ENCODE data around the gene CARD19. TPM values are rescaled to one million over a fixed set of nuclear protein-coding genes. Genes with fewer than 3 reads are reported as not detected.
A peak's percentile ranks its signal among the peaks of the same experiment; 100 is the strongest.

The CARD19 gene
- total and polyA plus RNA-seq, 8 donors: 16.9 to 43.0 (median 23.1) TPM

DNA sequence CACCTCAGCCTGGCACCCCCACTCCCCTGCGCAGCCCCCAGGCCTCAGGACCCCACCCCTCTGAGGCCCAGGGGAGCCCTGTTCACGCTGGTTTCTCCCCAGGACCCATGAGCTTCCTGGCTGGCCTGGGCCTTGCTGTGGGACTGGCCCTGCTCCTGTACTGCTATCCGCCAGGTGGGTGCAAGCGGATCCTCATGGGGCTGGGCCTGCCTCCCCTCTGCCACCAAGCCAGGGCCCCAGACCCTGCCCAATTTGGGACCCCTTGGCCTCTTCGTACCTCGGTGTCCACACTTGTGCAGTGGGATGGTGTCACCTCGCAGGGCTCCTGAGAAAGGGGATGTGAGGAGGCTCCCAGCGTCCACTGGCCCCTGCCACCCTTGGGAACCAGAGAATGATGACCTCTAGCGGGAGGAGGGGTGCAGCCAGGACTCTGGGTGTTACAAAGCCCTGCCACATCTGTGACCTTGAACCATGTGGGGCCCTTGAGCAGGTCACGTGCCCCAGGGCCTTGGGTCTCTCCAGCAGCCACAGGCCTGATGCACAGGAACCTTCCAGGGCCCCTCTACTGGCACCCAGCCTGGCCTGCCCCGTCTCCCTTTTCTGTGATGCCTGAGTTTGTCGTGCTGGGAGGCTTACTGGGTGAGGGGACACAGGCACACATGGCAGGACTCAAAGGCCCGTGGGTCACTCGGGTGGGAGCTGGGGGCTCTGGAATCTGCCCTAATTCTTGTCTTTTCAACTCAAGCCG, 16.3 kb downstream of the CARD19 start:
- Histone ChIP-seq H3K9me3 (no peaks in the 10 kb centered on the region), H3K27ac (peak overlapping the region in 1 of 2 donors; percentile 90), H3K27me3 (no peaks in the 10 kb centered on the region), H3K4me3 (peak overlapping the region in 1 of 2 donors; percentile 11), H3K4me1 (peaks cover 0 to 88% of the 10 kb centered on the region in 2 donors), H3K36me3 (peaks cover 0 to 57% of the 10 kb centered on the region in 2 donors)
- TF ChIP-seq, protein P1, sequence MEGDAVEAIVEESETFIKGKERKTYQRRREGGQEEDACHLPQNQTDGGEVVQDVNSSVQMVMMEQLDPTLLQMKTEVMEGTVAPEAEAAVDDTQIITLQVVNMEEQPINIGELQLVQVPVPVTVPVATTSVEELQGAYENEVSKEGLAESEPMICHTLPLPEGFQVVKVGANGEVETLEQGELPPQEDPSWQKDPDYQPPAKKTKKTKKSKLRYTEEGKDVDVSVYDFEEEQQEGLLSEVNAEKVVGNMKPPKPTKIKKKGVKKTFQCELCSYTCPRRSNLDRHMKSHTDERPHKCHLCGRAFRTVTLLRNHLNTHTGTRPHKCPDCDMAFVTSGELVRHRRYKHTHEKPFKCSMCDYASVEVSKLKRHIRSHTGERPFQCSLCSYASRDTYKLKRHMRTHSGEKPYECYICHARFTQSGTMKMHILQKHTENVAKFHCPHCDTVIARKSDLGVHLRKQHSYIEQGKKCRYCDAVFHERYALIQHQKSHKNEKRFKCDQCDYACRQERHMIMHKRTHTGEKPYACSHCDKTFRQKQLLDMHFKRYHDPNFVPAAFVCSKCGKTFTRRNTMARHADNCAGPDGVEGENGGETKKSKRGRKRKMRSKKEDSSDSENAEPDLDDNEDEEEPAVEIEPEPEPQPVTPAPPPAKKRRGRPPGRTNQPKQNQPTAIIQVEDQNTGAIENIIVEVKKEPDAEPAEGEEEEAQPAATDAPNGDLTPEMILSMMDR (IDR thresholded peaks at IDR 0.05): no peak
- DNase-seq (peak in 2 of 4 donors; percentile 48 to 81), ATAC-seq (no peak)
- intact Hi-C loops (cut with DNase I): no loop called here

DNA sequence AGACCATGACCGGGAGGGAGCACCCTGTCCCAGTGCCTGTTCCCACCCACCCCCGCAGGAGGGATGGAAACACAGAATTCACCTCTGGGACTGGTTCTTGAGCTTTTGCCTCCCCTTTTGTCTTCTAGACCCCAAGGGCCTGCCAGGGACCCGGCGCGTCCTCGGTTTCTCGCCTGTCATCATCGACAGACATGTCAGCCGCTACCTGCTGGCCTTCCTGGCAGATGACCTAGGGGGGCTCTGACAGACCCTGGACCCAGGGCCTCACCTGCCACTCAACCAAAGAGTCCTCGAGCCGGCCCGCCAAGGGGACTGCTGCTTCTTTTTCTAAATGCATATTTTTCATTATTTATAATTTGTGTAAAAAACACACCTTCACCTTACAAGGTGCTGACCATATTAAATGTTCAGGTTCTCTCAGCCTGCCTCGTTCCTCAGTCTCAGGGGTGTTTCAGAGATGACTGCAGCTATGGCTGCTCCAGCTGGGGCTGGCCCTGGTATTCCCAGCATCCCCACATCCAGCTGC, 16.9 kb downstream of the CARD19 start:
- peaks cover 0 to 88% of the 10 kb centered on the region in 2 donors for H3K4me1 ChIP-seq
- no peaks in the 10 kb centered on the region for H3K27me3 ChIP-seq
- H3K36me3 ChIP-seq: peaks cover 0 to 51% of the 10 kb centered on the region in 2 donors
- intact Hi-C loops (cut with DNase I): no loop called here
- H3K27ac ChIP-seq: peak overlapping the region in 1 of 2 donors; percentile 90
- TF ChIP-seq, protein P1 (IDR thresholded peaks at IDR 0.05): no peak
- peak in 2 of 4 donors; percentile 35 to 66 for DNase-seq
- no peak for ATAC-seq
- no peak overlapping the region for H3K4me3 ChIP-seq
- H3K9me3 ChIP-seq: no peaks in the 10 kb centered on the region

DNA sequence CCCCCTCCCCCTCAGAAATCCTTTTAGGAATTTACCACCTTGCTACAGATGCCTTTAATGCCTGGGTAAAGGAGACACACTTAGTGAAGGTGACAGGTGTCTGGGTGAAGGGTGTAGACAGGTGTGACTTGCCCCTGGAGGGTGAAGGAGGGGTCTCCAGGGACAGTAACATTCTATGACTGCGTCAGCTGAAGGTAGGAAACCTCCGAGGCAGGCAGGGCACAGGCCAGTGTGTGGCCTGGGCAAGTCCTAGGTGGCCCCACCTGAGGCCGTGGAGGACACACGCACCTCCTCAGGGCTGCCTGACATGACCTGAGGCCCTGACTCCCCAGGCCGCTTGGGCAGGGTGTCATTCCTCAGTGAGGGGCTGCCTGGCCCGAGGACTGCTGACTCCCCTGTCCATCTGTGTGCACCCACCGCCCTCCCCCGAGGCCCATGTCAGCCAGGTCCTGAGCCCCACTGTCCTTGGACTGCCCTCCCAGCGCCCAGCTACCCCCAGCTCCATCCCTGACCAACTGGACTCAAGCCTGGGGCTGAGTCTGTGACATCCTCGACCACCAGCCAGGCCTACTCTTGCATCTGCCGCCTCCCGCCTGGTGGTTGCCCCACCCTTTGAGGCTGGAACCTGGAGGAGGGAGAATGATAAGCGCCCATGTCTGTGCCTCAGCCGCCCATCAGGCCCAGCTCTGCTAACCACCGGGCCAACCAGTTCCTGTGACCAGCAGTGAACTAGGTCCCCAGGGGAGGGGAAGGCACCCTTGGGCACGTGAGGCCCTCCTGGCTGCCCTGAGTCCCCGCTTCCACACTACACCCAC, 18.4 kb downstream of the CARD19 start:
- TF ChIP-seq, protein P1 (IDR thresholded peaks at IDR 0.05): no peak
- ATAC-seq (no peak), DNase-seq (peak in 2 of 4 donors; percentile 36 to 85)
- Histone ChIP-seq H3K27ac (peak overlapping the region in 1 of 2 donors; percentile 83), H3K4me1 (peaks cover under 1 to 88% of the 10 kb centered on the region in 2 donors), H3K36me3 (peaks cover 0 to 40% of the 10 kb centered on the region in 2 donors), H3K9me3 (no peaks in the 10 kb centered on the region), H3K4me3 (no peak overlapping the region), H3K27me3 (no peaks in the 10 kb centered on the region)
- intact Hi-C loops (cut with DNase I): no loop called here

DNA sequence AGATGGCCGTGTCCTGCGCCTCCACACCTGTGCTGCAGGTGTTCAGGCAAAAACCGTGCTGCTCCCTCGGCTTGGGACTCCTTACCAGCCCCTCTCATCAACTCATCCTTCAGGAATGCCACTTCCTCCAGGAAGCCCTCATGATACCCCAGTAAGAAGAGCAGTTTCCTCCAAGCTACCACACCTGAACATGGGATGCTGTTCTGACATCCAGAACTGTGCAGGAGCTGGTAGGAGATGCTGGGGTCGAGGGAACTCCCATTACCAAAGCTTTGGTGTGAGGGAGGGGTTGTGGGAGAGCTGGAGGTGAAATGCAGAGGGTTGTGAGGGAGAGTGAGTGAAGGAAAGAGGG, 18.9 kb downstream of the CARD19 start:
- intact Hi-C loops (cut with DNase I): no loop called here
- H3K36me3 ChIP-seq: peaks cover 0 to 40% of the 10 kb centered on the region in 2 donors
- H3K27me3 ChIP-seq: no peaks in the 10 kb centered on the region
- TF ChIP-seq, protein P1 (IDR thresholded peaks at IDR 0.05): no peak
- H3K4me3 ChIP-seq: no peak overlapping the region
- peak overlapping the region in 1 of 2 donors; percentile 83 for H3K27ac ChIP-seq
- H3K4me1 ChIP-seq: peaks cover 7 to 88% of the 10 kb centered on the region in 2 donors
- ATAC-seq (no peak), DNase-seq (no peak)
- no peaks in the 10 kb centered on the region for H3K9me3 ChIP-seq
